Measurements from ENCODE around the gene PTPRK. TPM values are rescaled to one million over a fixed set of nuclear protein-coding genes. Genes with fewer than 3 reads are reported as not detected.

The PTPRK gene
- total and polyA plus RNA-seq, 2 of the 13 experiments (the other 11 are each of a cell fraction or from before 2014, with no cell fraction given) = 43.6 to 98.3 TPM

DNA sequence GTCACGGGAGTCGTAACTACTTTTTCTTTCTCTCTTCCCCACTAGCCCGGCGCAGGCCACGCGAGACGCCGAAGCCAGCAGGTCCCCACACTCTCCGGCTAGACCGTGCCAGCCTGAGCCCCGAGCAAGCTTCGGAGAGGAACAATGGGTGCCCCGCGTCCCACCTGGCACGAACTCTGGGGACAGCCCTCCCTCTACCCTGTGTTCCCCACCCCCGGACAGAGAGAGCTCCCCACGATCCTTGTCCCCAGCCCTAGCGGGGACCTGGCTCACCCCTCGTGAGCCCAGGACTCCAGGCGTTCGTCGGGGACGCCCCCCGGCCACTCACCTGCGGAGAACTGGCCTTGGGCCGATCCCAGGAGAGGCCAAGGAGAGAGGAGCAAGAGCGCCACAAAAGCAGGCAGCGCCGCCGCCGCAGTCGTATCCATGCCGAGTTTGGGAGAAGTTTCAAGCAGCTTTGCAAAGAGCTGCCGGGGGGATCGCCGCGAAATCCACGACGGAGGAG is 416 bp downstream of the PTPRK start (continued):
- 0 out of 2 replicates have a peak, but pooled peaks have one; percentile 35 for TF ChIP-seq MXD1 (CRISPR knock-in tag; IDR thresholded peaks at IDR 0.05)
- no peak for TF ChIP-seq RBM22 (optimal IDR thresholded peaks at IDR 0.05; ENCODE audit: low read length)
- TF ChIP-seq RELA (CRISPR knock-in tag; IDR thresholded peaks at IDR 0.05) = 0 out of 2 replicates have a peak, but pooled peaks have one; percentile 51
- TF ChIP-seq ZNF234 (CRISPR knock-in tag; conservative IDR thresholded peaks at IDR 0.05) = peak; percentile 31; the same call in 1 of the 2 replicates
- TF ChIP-seq RBFOX2 (IDR thresholded peaks at IDR 0.05; ENCODE audit: low read depth, low read length) = no peak
- TF ChIP-seq DPF2 (CRISPR knock-in tag; IDR thresholded peaks at IDR 0.05; ENCODE audit: borderline replicate concordance, low read depth) = no peak
- no peak for TF ChIP-seq ZIK1 (CRISPR knock-in tag; IDR thresholded peaks at IDR 0.05; ENCODE audit: borderline replicate concordance, low read depth)
- peak; percentile 85 for TF ChIP-seq ZNF7 (CRISPR knock-in tag; IDR thresholded peaks at IDR 0.05)
- peak; percentile 26; the same call in 1 of the 2 replicates for TF ChIP-seq TFDP2 (CRISPR knock-in tag; IDR thresholded peaks at IDR 0.05)
- TF ChIP-seq, protein P1, sequence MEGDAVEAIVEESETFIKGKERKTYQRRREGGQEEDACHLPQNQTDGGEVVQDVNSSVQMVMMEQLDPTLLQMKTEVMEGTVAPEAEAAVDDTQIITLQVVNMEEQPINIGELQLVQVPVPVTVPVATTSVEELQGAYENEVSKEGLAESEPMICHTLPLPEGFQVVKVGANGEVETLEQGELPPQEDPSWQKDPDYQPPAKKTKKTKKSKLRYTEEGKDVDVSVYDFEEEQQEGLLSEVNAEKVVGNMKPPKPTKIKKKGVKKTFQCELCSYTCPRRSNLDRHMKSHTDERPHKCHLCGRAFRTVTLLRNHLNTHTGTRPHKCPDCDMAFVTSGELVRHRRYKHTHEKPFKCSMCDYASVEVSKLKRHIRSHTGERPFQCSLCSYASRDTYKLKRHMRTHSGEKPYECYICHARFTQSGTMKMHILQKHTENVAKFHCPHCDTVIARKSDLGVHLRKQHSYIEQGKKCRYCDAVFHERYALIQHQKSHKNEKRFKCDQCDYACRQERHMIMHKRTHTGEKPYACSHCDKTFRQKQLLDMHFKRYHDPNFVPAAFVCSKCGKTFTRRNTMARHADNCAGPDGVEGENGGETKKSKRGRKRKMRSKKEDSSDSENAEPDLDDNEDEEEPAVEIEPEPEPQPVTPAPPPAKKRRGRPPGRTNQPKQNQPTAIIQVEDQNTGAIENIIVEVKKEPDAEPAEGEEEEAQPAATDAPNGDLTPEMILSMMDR (CRISPR knock-in tag; IDR thresholded peaks at IDR 0.05) = peak; percentile 25
- TF ChIP-seq PITX1 (CRISPR knock-in tag; IDR thresholded peaks at IDR 0.05) = no peak
- peak; percentile 38; the same call in 1 of the 2 replicates for TF ChIP-seq ZNF329 (CRISPR knock-in tag; IDR thresholded peaks at IDR 0.05; ENCODE audit: low read depth)
- TF ChIP-seq ZFP36 (IDR thresholded peaks at IDR 0.05; ENCODE audit: borderline replicate concordance, low read depth, low read length, partially characterized antibody) = no peak
- TF ChIP-seq ZNF383 (CRISPR knock-in tag; IDR thresholded peaks at IDR 0.05; ENCODE audit: borderline replicate concordance) = no peak
- no peak for TF ChIP-seq RFX3 (CRISPR knock-in tag; IDR thresholded peaks at IDR 0.05)
- TF ChIP-seq, protein P2, sequence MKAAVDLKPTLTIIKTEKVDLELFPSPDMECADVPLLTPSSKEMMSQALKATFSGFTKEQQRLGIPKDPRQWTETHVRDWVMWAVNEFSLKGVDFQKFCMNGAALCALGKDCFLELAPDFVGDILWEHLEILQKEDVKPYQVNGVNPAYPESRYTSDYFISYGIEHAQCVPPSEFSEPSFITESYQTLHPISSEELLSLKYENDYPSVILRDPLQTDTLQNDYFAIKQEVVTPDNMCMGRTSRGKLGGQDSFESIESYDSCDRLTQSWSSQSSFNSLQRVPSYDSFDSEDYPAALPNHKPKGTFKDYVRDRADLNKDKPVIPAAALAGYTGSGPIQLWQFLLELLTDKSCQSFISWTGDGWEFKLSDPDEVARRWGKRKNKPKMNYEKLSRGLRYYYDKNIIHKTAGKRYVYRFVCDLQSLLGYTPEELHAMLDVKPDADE (CRISPR knock-in tag; IDR thresholded peaks at IDR 0.05) = no peak
- no peak for TF ChIP-seq ZNF652 (CRISPR knock-in tag; IDR thresholded peaks at IDR 0.05; ENCODE audit: borderline replicate concordance, low read depth)
- TF ChIP-seq ELF4 (CRISPR knock-in tag; IDR thresholded peaks at IDR 0.05; ENCODE audit: borderline replicate concordance) = 0 out of 2 replicates have a peak, but pooled peaks have one; percentile 78
- no peak for TF ChIP-seq TFAP4 (IDR thresholded peaks at IDR 0.05; ENCODE audit: borderline replicate concordance, low read depth)
- no peak for TF ChIP-seq SPEN (CRISPR knock-in tag; IDR thresholded peaks at IDR 0.05; ENCODE audit: low read depth)
- TF ChIP-seq, protein P3, sequence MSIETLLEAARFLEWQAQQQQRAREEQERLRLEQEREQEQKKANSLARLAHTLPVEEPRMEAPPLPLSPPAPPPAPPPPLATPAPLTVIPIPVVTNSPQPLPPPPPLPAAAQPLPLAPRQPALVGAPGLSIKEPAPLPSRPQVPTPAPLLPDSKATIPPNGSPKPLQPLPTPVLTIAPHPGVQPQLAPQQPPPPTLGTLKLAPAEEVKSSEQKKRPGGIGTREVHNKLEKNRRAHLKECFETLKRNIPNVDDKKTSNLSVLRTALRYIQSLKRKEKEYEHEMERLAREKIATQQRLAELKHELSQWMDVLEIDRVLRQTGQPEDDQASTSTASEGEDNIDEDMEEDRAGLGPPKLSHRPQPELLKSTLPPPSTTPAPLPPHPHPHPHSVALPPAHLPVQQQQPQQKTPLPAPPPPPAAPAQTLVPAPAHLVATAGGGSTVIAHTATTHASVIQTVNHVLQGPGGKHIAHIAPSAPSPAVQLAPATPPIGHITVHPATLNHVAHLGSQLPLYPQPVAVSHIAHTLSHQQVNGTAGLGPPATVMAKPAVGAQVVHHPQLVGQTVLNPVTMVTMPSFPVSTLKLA (IDR thresholded peaks at IDR 0.05) = no peak
- TF ChIP-seq FOXJ3 (CRISPR knock-in tag; IDR thresholded peaks at IDR 0.05; ENCODE audit: borderline replicate concordance) = 0 out of 2 replicates have a peak, but pooled peaks have one; percentile 47
- TF ChIP-seq HOXA7 (CRISPR knock-in tag; IDR thresholded peaks at IDR 0.05) = no peak
- no peak for TF ChIP-seq ZNF24 (IDR thresholded peaks at IDR 0.05)

All from HepG2 (cell line).